Cardiac fibroblast (primary cell): ENCODE data around the gene NINJ1.

ENCODE experiments used
- DNase-seq, 2 donors: peaks; one replicate each; pipeline versions ENCODE4 v3.0.0 to v3.0.0-alpha.2; 2010; ENCODE audit warnings: low read depth in 2 of 2
- H3K4me3 ChIP-seq, 2 donors: replicated peaks in 1 of 2; 1 replicate in 1 of 2; 2 replicates in 1 of 2; pipeline ENCODE4 v1.5.1; 2011; ENCODE audit warnings: low read depth in 2 of 2, low read length in 2 of 2, mild to moderate bottlenecking in 2 of 2, moderate library complexity in 1 of 2
- CTCF ChIP-seq: IDR thresholded peaks from one replicate; pipeline ENCODE4 v1.5.1; 2011; ENCODE audit warnings: low read depth, mild to moderate bottlenecking, low read length, inconsistent platforms

The NINJ1 gene

GRCh38 chr9:93087971-93088655, 45.9 kb downstream of the NINJ1 start:
- no peak for DNase-seq
- no peak overlapping the region for H3K4me3 ChIP-seq
- TF ChIP-seq CTCF, result no peak

- no peak overlapping the region for H3K4me3 ChIP-seq
- no peak for TF ChIP-seq CTCF
- DNase-seq, result no peak
Observed at GRCh38 chr9:93086447-93087224, 47.4 kb downstream of the NINJ1 start.

- no peak for DNase-seq
- TF ChIP-seq CTCF, result no peak
Observed at GRCh38 chr9:93085676-93086075, 48.4 kb downstream of the NINJ1 start.

GRCh38 chr9:93084471-93084881, 49.6 kb downstream of the NINJ1 start:
- no peak overlapping the region for H3K4me3 ChIP-seq
- DNase-seq, result no peak
- TF ChIP-seq CTCF, result no peak

More at GRCh38 chr9:93085676-93086075, 48.4 kb downstream of the NINJ1 start:
- H3K4me3 ChIP-seq, result no peak overlapping the region

- DNase-seq, result no peak
- no peak overlapping the region for H3K4me3 ChIP-seq
- TF ChIP-seq CTCF, result no peak
Observed at GRCh38 chr9:93083592-93084470, 50.2 kb downstream of the NINJ1 start.

- no peak for DNase-seq
- no peak overlapping the region for H3K4me3 ChIP-seq
- no peak for TF ChIP-seq CTCF
Observed at GRCh38 chr9:93082841-93083411, 51.1 kb downstream of the NINJ1 start.
